ENCODE data around the gene CNTLN. TPM values are rescaled to one million over a fixed set of nuclear protein-coding genes. Genes with fewer than 3 reads are reported as not detected.

CNTLN gene
- total and polyA plus RNA-seq, 2 of the 8 experiments (the other 6 are each of a cell fraction or from before 2014, with no cell fraction given): 4.8 to 10.8 TPM

DNA sequence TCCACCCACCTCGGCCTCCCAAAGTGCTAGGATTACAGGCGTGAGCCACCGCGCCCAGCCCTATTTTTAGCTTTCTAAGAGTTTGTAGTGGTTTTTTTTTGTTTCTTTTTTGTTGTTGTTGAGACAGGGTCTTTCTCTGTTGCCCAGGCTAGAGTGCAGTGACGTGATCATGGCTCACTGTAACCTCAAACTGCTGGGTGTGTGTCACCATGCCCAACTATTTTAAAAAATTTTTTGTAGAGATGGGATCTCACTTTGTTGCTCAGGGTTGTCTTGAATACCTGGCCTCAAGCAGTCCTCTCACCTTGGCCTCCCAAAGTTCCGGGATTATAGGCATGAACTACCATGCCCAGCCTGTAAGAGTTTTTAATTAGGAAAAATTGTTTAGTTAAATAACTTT is 298.7 kb downstream of the CNTLN start (continued):
- no peak for TF ChIP-seq HDAC2 (IDR thresholded peaks at IDR 0.05; ENCODE audit: borderline replicate concordance in 1 of 2, low read depth in 2 of 2, low read length in 2 of 2)
- TF ChIP-seq SRF (IDR thresholded peaks at IDR 0.05; ENCODE audit: low read depth, low read length): no peak
- TF ChIP-seq TAF1 (IDR thresholded peaks at IDR 0.05; ENCODE audit: low read depth, low read length): no peak
- no peak for TF ChIP-seq CTBP2 (IDR thresholded peaks at IDR 0.05; ENCODE audit: borderline replicate concordance, insufficient read depth, insufficient read length, low read length)
